HG03045 (cell line): Measurements from ENCODE around the gene SPTB.

ENCODE experiments used
- ATAC-seq: cut with Tn5 transposase; IDR thresholded peaks from one replicate; pipeline ENCODE4 v1.9.1; 2021; ENCODE audit warnings: mild to moderate bottlenecking, moderate library complexity; ENCODE audit not compliant: unreplicated experiment

The SPTB gene

GRCh38 chr14:64769096-64770020, 110.3 kb downstream of the SPTB start:
- ATAC-seq: no peak

GRCh38 chr14:64768401-64769095, 111.2 kb downstream of the SPTB start:
- ATAC-seq: no peak

GRCh38 chr14:64767215-64767964, 112.3 kb downstream of the SPTB start:
- ATAC-seq: no peak

DNA sequence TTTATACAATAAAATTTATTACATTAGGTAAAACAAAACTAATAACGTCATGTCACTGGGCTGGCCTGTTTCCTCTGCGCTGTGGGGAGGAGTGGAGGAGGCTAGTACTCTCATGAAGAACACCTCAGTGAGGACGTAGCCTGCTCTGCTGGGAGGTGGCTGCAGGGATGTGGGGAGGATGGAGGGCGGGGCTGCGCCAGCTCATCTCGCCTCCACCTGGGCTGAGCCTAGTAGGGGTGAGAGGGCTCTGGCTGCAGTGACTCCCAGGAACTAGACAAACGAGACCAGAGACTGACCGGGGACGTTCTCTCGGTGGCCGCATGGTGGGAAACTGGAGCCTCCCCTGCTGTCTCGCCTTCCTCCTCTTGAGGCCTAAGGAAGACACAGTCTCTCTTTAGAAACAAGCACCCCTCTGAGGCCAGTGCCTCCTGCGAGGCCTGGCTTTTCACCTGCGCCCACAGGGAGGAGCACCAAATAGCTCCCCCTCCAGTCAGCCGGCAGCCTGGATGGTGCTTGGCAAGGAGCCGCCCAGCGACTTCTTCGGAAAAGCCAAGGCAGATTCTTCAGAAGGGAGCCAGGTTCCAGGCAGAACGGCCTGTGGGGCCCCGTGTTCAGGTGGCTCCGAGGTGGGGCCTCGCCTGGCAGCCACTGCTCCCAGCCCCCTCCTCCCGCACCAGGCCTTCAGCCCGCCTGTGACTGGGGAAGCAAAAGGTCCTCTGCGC, 113.1 kb downstream of the SPTB start:
- ATAC-seq: no peak

DNA sequence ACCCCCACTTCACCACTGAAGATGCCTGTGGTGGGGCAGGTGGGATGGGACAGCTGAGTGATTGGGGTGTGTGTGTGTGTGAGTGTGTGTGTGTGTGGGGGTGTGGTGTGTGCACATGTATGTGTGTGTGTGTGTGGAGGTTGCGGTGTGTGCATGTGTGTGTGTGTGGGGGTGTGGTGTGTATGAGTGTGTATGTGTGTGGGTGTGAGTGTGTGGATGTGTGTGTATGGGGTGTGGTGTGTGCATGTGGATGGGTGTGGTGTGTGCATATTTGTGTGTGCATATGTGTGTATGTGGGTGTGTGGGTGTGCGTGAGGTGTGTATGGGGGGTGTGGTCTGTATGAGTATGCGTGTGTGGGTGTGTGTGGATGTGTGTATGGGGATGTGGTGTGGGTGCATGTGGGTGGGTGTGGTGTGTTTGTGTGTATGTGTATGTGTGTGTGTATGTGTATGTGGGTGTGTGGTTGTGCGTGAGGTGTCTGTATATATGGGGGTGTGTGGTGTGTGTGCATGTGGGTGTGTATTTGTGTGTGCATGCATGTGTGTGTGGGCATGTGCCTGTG, 113.9 kb downstream of the SPTB start:
- ATAC-seq: no peak

GRCh38 chr14:64764641-64765520, 114.8 kb downstream of the SPTB start:
- no peak for ATAC-seq

DNA sequence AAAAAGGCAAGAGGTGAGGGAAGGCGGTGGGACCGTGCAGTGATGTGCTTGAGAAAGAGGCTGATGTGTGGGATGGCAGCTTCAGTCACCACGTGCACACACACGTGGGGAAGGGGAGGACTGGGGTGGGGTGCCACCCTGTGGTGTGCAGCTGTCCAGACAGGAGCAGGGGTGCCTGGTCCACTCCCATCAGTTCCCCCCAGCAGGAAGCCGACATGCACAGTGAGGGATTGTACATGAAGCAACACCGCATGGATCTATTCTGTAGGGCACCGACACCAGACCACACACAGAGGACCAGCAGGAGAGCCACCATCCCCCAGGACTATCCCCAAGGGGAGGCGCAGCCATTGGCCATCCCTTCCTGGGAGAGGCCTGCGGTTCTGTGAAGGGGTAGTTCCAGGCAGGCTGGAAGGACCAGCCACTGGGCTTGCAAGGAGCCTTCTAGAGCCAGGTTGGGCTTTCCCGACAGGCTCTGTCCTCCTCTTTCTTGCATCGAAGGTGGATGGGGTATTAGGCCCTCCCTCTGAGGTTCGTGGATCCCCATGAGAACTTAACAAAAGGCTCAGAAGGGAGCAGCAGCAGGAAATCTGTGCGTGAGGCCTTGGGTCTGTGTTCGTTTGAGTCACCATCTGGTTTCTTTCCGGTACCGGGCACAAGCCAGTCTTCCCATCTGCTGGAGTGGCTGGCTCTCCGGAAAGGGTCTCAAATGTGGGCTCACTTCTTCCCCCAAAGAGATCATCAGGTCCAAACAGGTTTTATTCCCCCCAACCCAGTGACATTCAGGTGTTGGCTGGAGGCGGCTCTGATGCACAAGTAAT, 115.7 kb downstream of the SPTB start:
- no peak for ATAC-seq

- ATAC-seq: no peak
These were observed 116.5 kb downstream of the SPTB start for GRCh38 chr14:64763085-64763782.

GRCh38 chr14:64762044-64763034, 117.4 kb downstream of the SPTB start:
- no peak for ATAC-seq

DNA sequence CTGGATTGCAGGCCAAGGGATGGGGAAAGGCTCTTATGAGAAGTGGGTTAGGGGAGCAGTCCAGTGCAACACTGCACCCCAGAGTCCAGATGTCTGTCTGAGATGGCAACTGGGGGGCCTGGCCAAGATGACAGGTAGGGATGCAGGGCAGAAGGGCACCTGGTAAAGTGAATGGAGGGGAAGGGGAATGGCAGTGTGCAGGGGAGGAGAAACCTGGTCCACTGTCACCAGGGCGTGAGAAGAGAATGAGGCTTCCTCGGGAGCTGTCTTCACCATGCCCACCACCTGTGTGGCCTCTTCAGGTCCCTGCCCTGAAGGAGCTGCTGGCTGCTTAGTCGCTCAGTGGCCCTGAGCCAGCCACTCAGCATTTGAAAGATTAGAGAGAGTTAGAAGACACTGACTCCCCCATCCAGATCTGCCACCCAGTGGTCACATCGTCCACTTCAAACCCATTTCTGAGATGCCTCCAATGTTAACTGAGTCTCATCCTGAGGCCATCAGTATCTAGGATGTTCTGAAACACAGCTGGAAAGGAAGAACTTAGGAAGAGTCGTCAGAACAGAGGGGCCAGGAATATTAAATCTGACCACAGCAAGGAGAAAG, 118.2 kb downstream of the SPTB start:
- ATAC-seq: no peak

DNA sequence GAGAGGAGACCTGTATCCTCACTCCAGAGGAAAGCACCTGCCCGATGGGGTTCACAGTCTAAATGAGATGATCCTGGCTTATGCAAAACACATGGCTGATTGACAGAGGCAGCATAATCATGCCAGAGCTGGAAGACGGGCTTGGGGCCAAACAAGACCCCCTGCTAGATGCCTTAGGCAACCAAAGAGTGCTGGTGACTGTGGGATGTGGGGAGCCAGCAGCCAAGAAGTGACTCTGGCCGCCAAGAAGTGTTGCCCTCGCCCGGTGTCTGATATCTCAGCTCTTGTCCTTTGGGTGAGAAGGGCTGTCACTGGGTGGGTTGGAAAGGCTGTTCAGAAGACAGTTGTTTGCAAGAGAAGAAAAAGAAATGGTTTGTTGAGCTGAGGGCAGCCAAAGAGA, 118.8 kb downstream of the SPTB start:
- ATAC-seq: no peak

DNA sequence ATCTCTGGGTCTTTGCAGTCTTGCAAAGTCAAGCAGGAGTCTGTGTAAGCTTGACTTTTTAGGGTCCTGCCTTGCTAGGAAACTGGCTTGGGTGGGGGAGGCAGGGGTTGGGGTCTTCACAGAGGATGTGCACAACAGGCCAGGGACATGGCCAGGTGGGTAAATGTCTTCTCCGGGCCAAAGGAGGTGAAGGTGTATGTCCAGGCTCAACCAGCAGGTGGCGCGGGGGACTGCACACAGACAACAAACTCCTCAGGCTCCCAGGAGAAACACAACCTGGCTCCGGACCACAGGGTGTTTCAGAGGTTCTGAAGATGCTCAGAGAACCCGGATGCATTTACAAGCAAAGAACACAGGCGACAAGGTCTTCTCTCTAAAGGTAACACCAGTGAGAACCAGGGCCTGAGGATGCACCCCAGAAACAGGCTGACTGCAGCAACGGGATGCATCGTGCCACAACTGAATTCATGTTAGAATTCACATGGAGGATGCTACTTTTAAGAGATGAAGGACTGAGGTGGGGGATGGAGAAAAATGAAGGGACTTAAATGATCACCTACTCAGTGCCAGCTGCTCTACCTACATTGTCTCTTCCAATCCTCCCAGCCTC, 119.5 kb downstream of the SPTB start:
- ATAC-seq: no peak

DNA sequence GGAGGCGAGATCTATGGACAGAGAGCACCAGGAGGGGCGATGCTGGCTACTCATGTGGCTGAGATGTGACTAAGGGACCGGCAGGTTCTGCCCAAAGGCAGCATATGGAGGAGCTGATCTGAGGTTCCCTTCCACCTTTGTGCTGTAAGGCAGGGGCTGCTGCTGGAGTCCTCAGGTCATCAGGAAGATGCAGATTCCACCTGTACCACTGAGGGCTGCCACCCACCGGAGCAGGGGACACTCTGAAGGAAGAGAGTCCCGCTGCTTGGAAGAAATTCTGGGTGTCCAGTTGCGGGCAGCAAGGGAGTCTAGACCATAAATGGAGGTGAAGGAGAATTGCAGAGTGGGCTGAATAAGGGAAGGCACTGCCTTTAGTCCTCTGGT, 120.2 kb downstream of the SPTB start:
- ATAC-seq: no peak

DNA sequence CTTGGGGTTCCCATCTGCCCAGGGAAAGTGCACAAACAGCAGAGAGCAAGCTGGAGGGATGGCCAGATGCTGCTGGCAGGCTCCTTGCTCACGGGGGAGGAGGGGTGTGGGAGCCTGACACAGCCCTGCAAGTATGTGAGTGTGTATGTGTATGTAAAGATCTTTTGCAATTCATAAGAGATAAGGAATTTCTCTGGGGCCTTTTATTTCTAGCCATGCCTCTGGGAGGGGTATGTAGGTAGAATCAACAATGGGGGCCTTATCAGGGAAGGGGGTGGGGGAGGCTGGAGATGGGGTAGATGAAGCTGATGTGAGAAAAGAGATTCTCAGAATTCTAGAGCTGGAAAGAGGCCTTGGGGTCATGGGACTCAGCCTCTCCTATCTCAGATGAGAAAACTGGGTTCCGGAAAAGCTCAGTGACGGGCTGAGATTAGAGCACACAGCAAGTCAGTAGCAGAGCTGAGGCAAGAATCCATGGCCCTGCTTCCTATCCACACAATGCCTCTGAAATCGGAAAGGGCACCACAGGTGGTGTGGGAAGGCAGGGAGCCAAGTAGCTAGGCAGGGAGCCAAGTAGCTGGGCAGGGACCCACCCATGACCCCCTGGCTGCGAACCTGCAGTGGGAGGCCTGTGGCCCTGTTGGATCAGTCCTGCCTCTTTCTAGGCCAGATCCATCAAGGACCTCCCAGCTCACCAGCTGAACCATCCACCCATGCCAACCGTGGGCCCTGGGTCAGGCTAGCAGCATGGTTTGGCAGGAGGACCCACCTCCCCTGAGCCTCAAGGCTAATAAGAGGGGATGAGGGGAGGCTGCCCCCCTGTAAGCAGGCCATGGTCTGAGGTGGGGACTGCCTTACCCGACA, 120.8 kb downstream of the SPTB start:
- no peak for ATAC-seq

- no peak for ATAC-seq
These were observed 121.6 kb downstream of the SPTB start for GRCh38 chr14:64758025-64758521.
